HEK293 (cell line): ENCODE data around the gene SYT6.
A peak's percentile ranks its signal among the peaks of the same experiment; 100 is the strongest.

Experiments used
- CTCF ChIA-PET: fragments of 350-600 bp; formaldehyde crosslinking; extraction: SDS; loops from one replicate; lab custom pipeline; 2021; ENCODE audit warnings: antibody characterized with exemption; lab: Yijun Ruan, JAX
- POLR2A ChIA-PET: fragments of 300-600 bp; formaldehyde crosslinking; extraction: SDS; loops from one replicate; lab custom pipeline; 2020; ENCODE audit warnings: antibody characterized with exemption, inconsistent platforms; lab: Yijun Ruan, JAX
- H3K27ac ChIP-seq: fragments of 200-500 bp; sonication (Bioruptor generic); 2 replicates; pipeline ENCODE4 v1.5.1; 2014; ENCODE audit warnings: low read depth, low read length, control low read depth, inconsistent platforms; ENCODE audit errors: extremely low read depth
- H3K36me3 ChIP-seq, 2 experiments: fragments of 200-500 bp in 1 of 2; sonication (Bioruptor generic) in 1 of 2; 1 replicate in 1 of 2; 2 replicates in 1 of 2; pipeline ENCODE4 v1.5.1; 2014 to 2017; ENCODE audit warnings: inconsistent platforms in 2 of 2, low read length in 2 of 2; ENCODE audit not compliant: control insufficient read depth in 2 of 2, insufficient read depth in 1 of 2
- H3K4me1 ChIP-seq: fragments of 200-500 bp; sonication (Bioruptor generic); 2 replicates; pipeline ENCODE4 v1.5.1; 2014; ENCODE audit warnings: mild to moderate bottlenecking, low read length, inconsistent platforms; ENCODE audit not compliant: control insufficient read depth, insufficient read depth
- H3K4me3 ChIP-seq: 2 replicates; pipeline ENCODE4 v1.5.1; 2011; ENCODE audit warnings: low read depth, mild to moderate bottlenecking, control low read depth, low read length, moderate library complexity
- H3K9me3 ChIP-seq: fragments of 200-500 bp; sonication (Bioruptor generic); 2 replicates; pipeline ENCODE4 v1.5.1; 2014; ENCODE audit warnings: low read depth, low read length, inconsistent platforms; ENCODE audit not compliant: control insufficient read depth, insufficient read depth
- EGR2 ChIP-seq: fragments of 450-650 bp; formaldehyde crosslinking; IDR thresholded peaks from 2 replicates; pipeline ENCODE4 v1.5.1; 2016; ENCODE audit warnings: low read depth, missing biosample characterization, missing genetic modification characterization
- GLIS1 ChIP-seq: fragments of 450-650 bp; formaldehyde crosslinking; IDR thresholded peaks from 2 replicates; pipeline ENCODE4 v1.5.1; 2016; ENCODE audit warnings: missing biosample characterization, missing genetic modification characterization
- PRDM1 ChIP-seq: fragments of 450-650 bp; formaldehyde crosslinking; IDR thresholded peaks from 2 replicates; pipeline ENCODE4; 2016; ENCODE audit warnings: missing biosample characterization, missing genetic modification characterization
- SALL2 ChIP-seq: fragments of 450-650 bp; formaldehyde crosslinking; IDR thresholded peaks from 2 replicates; pipeline ENCODE4 v1.5.0; 2017; ENCODE audit warnings: missing biosample characterization, mild to moderate bottlenecking, missing genetic modification characterization, borderline replicate concordance
- ZBTB20 ChIP-seq: fragments of 450-650 bp; formaldehyde crosslinking; IDR thresholded peaks from 2 replicates; pipeline ENCODE4 v1.5.1; 2016; ENCODE audit warnings: missing biosample characterization, missing genetic modification characterization
- ZBTB48 ChIP-seq: fragments of 450-650 bp; formaldehyde crosslinking; IDR thresholded peaks from 2 replicates; pipeline ENCODE4 v1.5.1; 2016; ENCODE audit warnings: missing biosample characterization, missing genetic modification characterization
- ZIC2 ChIP-seq: fragments of 450-650 bp; formaldehyde crosslinking; IDR thresholded peaks from 2 replicates; pipeline ENCODE4 v1.5.1; 2016; ENCODE audit warnings: missing biosample characterization, missing genetic modification characterization
- ZNF184 ChIP-seq: fragments of 450-650 bp; IDR thresholded peaks from 2 replicates; pipeline ENCODE4 v1.5.1; 2018; ENCODE audit warnings: missing biosample characterization, mild to moderate bottlenecking, missing genetic modification characterization
- ZNF19 ChIP-seq: fragments of 450-650 bp; formaldehyde crosslinking; IDR thresholded peaks from 2 replicates; pipeline ENCODE4; 2016; ENCODE audit warnings: missing biosample characterization, missing genetic modification characterization, low read depth
- ZNF311 ChIP-seq: fragments of 450-650 bp; formaldehyde crosslinking; IDR thresholded peaks from 2 replicates; pipeline ENCODE4 v1.5.1; 2017; ENCODE audit warnings: missing biosample characterization, missing genetic modification characterization, borderline replicate concordance
- ZNF354C ChIP-seq: fragments of 450-650 bp; formaldehyde crosslinking; IDR thresholded peaks from 2 replicates; pipeline ENCODE4 v1.5.1; 2016; ENCODE audit warnings: missing biosample characterization, missing genetic modification characterization, low read depth, borderline replicate concordance
- ZNF394 ChIP-seq: fragments of 450-650 bp; formaldehyde crosslinking; IDR thresholded peaks from 2 replicates; pipeline ENCODE4 v1.5.1; 2016; ENCODE audit warnings: missing biosample characterization, missing genetic modification characterization, mild to moderate bottlenecking, moderate library complexity, borderline replicate concordance
- ZNF548 ChIP-seq: fragments of 450-650 bp; formaldehyde crosslinking; IDR thresholded peaks from 2 replicates; pipeline ENCODE4 v1.5.1; 2016; ENCODE audit warnings: missing biosample characterization, missing genetic modification characterization
- ZNF585B ChIP-seq: fragments of 450-650 bp; formaldehyde crosslinking; IDR thresholded peaks from 2 replicates; pipeline ENCODE4 v1.5.1; 2016; ENCODE audit warnings: missing biosample characterization, missing genetic modification characterization
- ZNF670 ChIP-seq: fragments of 450-650 bp; formaldehyde crosslinking; IDR thresholded peaks from 2 replicates; pipeline ENCODE4 v1.5.1; 2016; ENCODE audit warnings: missing biosample characterization, missing genetic modification characterization, low read depth
- ZNF701 ChIP-seq: fragments of 450-650 bp; formaldehyde crosslinking; IDR thresholded peaks from 2 replicates; pipeline ENCODE4 v1.5.1; 2016; ENCODE audit warnings: missing biosample characterization, missing genetic modification characterization
- ZNF837 ChIP-seq: fragments of 450-650 bp; formaldehyde crosslinking; IDR thresholded peaks from 2 replicates; pipeline ENCODE4 v1.5.1; 2016; ENCODE audit warnings: missing biosample characterization, missing genetic modification characterization
- TF ChIP-seq, protein P1 (sequence below): fragments of 450-650 bp; formaldehyde crosslinking; IDR thresholded peaks from 2 replicates; pipeline ENCODE4 v1.5.1; 2016; ENCODE audit warnings: missing biosample characterization, missing genetic modification characterization
- TF ChIP-seq, protein P2 (sequence below): fragments of 450-650 bp; formaldehyde crosslinking; IDR thresholded peaks from 2 replicates; pipeline ENCODE4 v1.5.1; 2016; ENCODE audit warnings: missing biosample characterization, missing genetic modification characterization
- TF ChIP-seq, protein P3 (sequence below): fragments of 450-650 bp; formaldehyde crosslinking; IDR thresholded peaks from 2 replicates; pipeline ENCODE4 v1.5.1; 2016; ENCODE audit warnings: missing biosample characterization, missing genetic modification characterization
- TF ChIP-seq, protein P4 (sequence below): fragments of 450-650 bp; formaldehyde crosslinking; optimal IDR thresholded peaks from 2 replicates; pipeline ENCODE3; 2016; ENCODE audit warnings: missing biosample characterization, mild to moderate bottlenecking, missing genetic modification characterization

The SYT6 gene

DNA sequence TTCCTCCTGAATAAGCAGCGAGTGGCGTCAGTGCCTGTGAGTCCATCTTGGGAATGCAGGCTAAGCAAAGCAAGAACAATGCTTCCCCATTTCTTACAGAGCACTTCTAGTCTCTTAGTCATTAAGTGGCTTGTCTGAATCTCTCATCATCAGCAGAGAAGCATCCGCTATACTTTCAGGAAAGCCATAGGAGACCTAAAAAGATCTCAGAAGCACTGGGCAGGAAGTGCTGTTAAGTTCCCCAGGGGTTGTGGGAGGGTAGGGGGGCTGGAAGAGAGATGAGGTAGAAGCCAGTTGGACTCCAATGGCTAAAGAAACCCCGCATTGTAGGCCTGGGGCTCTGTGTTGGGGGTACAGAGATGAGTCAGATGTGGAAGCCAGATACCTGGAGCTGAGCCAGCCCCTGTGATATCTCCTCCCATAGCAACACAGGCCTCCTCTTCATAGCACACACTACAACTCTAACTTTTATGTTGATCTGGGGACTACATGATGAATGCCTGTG, 44.9 kb downstream of the SYT6 start:
- no peak overlapping the region for H3K27ac ChIP-seq
- H3K4me3 ChIP-seq, result no peak overlapping the region
- no peaks in the 10 kb centered on the region for H3K9me3 ChIP-seq
- ChIA-PET CTCF (interaction anchor here (0.9 kb wide), 1 partner anchor 132 kb away, joined by 3 read pairs; no protein-coding TSS in a partner anchor), POLR2A (no interaction called here)
- TF ChIP-seq ZBTB20 (tag by site-specific recombination) (peak; percentile 68), ZNF670 (tag by site-specific recombination) (no peak), ZIC2 (tag by site-specific recombination) (peak; percentile 91), GLIS1 (tag by site-specific recombination) (peak; percentile 87)
- TF ChIP-seq, protein P1, sequence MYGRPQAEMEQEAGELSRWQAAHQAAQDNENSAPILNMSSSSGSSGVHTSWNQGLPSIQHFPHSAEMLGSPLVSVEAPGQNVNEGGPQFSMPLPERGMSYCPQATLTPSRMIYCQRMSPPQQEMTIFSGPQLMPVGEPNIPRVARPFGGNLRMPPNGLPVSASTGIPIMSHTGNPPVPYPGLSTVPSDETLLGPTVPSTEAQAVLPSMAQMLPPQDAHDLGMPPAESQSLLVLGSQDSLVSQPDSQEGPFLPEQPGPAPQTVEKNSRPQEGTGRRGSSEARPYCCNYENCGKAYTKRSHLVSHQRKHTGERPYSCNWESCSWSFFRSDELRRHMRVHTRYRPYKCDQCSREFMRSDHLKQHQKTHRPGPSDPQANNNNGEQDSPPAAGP (tag by site-specific recombination), result no peak
- no peaks in the 10 kb centered on the region for H3K4me1 ChIP-seq
- H3K36me3 ChIP-seq, result no peaks in the 10 kb centered on the region

DNA sequence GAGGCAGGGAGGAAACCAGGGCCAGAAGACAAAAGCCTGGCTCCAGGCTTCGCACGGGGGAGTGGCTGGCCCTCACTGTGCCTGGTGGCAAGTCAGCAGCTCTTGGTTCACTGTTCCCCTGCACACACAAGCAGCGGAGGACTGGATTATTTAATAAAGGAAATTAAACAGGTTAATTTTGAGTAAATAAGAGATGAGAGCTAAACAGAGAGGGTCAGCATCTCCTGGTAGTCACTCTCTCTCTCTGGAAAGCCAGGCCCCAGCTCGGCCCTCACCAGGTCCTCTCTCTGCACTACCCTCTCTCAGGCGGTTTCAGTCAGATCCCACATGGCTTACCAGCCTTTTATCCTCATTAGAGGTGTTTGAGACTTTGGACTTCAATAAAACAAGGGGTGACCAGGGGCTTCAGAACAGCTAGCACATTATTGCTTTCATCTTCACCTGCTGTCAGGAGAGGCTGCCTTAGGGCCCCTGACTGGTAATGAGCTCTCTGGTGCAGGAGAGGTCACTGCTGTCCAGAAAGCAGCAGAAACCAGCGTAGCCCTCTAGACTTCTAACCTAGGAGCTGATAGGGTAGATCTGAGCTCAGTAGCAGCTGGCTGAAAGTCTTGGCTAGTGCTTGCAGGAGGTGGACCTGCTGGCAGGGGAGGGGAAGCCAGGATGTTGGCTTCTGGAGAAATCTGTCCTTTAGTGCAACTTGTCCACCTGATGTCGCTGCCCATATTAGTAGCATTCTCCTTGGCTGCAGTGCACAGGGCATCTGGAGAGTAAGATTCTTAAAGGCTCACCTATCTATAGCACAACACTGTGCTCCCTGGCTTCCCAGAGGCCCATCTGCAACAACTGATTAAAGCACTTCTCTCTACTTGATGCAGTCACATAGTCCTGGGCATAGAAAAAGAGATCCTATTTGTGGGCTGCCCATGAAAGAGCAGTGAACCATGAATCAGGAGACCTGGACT, 45.9 kb downstream of the SYT6 start:
- Histone ChIP-seq H3K4me1 (no peaks in the 10 kb centered on the region), H3K27ac (no peak overlapping the region), H3K9me3 (no peaks in the 10 kb centered on the region), H3K36me3 (no peaks in the 10 kb centered on the region), H3K4me3 (no peak overlapping the region)
- TF ChIP-seq, protein P2, sequence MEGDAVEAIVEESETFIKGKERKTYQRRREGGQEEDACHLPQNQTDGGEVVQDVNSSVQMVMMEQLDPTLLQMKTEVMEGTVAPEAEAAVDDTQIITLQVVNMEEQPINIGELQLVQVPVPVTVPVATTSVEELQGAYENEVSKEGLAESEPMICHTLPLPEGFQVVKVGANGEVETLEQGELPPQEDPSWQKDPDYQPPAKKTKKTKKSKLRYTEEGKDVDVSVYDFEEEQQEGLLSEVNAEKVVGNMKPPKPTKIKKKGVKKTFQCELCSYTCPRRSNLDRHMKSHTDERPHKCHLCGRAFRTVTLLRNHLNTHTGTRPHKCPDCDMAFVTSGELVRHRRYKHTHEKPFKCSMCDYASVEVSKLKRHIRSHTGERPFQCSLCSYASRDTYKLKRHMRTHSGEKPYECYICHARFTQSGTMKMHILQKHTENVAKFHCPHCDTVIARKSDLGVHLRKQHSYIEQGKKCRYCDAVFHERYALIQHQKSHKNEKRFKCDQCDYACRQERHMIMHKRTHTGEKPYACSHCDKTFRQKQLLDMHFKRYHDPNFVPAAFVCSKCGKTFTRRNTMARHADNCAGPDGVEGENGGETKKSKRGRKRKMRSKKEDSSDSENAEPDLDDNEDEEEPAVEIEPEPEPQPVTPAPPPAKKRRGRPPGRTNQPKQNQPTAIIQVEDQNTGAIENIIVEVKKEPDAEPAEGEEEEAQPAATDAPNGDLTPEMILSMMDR (tag by site-specific recombination), result no peak
- TF ChIP-seq ZNF19 (tag by site-specific recombination) (no peak), ZNF184 (tag by site-specific recombination) (no peak), ZNF585B (no peak), ZNF701 (tag by site-specific recombination) (no peak), PRDM1 (no peak), EGR2 (no peak), SALL2 (tag by site-specific recombination) (no peak), ZNF311 (tag by site-specific recombination) (no peak), ZNF354C (no peak), ZNF837 (tag by site-specific recombination) (no peak), ZNF548 (tag by site-specific recombination) (no peak), ZBTB48 (tag by site-specific recombination) (no peak), ZNF394 (tag by site-specific recombination) (no peak)
- TF ChIP-seq, protein P3, sequence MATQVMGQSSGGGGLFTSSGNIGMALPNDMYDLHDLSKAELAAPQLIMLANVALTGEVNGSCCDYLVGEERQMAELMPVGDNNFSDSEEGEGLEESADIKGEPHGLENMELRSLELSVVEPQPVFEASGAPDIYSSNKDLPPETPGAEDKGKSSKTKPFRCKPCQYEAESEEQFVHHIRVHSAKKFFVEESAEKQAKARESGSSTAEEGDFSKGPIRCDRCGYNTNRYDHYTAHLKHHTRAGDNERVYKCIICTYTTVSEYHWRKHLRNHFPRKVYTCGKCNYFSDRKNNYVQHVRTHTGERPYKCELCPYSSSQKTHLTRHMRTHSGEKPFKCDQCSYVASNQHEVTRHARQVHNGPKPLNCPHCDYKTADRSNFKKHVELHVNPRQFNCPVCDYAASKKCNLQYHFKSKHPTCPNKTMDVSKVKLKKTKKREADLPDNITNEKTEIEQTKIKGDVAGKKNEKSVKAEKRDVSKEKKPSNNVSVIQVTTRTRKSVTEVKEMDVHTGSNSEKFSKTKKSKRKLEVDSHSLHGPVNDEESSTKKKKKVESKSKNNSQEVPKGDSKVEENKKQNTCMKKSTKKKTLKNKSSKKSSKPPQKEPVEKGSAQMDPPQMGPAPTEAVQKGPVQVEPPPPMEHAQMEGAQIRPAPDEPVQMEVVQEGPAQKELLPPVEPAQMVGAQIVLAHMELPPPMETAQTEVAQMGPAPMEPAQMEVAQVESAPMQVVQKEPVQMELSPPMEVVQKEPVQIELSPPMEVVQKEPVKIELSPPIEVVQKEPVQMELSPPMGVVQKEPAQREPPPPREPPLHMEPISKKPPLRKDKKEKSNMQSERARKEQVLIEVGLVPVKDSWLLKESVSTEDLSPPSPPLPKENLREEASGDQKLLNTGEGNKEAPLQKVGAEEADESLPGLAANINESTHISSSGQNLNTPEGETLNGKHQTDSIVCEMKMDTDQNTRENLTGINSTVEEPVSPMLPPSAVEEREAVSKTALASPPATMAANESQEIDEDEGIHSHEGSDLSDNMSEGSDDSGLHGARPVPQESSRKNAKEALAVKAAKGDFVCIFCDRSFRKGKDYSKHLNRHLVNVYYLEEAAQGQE (tag by site-specific recombination), result no peak
- TF ChIP-seq, protein P4, sequence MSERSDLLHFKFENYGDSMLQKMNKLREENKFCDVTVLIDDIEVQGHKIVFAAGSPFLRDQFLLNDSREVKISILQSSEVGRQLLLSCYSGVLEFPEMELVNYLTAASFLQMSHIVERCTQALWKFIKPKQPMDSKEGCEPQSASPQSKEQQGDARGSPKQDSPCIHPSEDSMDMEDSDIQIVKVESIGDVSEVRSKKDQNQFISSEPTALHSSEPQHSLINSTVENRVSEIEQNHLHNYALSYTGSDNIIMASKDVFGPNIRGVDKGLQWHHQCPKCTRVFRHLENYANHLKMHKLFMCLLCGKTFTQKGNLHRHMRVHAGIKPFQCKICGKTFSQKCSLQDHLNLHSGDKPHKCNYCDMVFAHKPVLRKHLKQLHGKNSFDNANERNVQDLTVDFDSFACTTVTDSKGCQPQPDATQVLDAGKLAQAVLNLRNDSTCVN (tag by site-specific recombination), result no peak
- ChIA-PET POLR2A (no interaction called here), CTCF (interaction anchor here (0.5 to 1.7 kb wide), 3 partner anchors 131 to 175 kb away, joined by 3 to 11 read pairs (median 3); no protein-coding TSS in a partner anchor)
